Kidney epithelial cell (primary cell): ENCODE results near the gene NT5M. TPM values are rescaled to one million over a fixed set of nuclear protein-coding genes. Genes with fewer than 3 reads are reported as not detected.
"Not testable (repeated sequence)": the region's sequence is repeated elsewhere in the genome, so short reads cannot be mapped to it uniquely, and the experiment has no call there.

ENCODE experiments used
- DNase-seq: peaks from one replicate; pipeline ENCODE4 v3.0.0-alpha.2; 2010; ENCODE audit warnings: low read depth
- H3K27me3 ChIP-seq: 2 replicates; pipeline ENCODE4 v1.6.0; 2011; ENCODE audit warnings: low read length; ENCODE audit not compliant: control insufficient read depth, insufficient read depth
- H3K36me3 ChIP-seq: 2 replicates; pipeline ENCODE4 v1.5.1; 2011; ENCODE audit warnings: low read length; ENCODE audit not compliant: control insufficient read depth, insufficient read depth
- H3K4me3 ChIP-seq: 2 replicates; pipeline ENCODE4 v1.5.1; 2011; ENCODE audit warnings: low read depth, mild to moderate bottlenecking, control low read depth, low read length
- CTCF ChIP-seq: IDR thresholded peaks from 2 replicates; pipeline ENCODE4 v1.5.1; 2011; ENCODE audit warnings: mild to moderate bottlenecking, moderate library complexity, low read length, control low read depth, inconsistent platforms; ENCODE audit not compliant: insufficient read depth, poor library complexity, severe bottlenecking
- total RNA-seq: library from RNA; depleted of rRNA; stranded (reverse); fragments of >200 nt; gene quantifications from 2 replicates; pipeline ENCODE4 v1.2.3, GENCODE V29; 2015

The NT5M gene
- total RNA-seq, 1 donor from 2014 or later: 4.9 TPM

- Histone ChIP-seq H3K36me3 (no peaks in the 10 kb centered on the region), H3K4me3 (no peak overlapping the region), H3K27me3 (peaks cover 29% of the 10 kb centered on the region)
- TF ChIP-seq CTCF: no peak
- no peak for DNase-seq
Observed at GRCh38 chr17:17382971-17383370, 79.8 kb downstream of the NT5M start.

GRCh38 chr17:17383431-17384290, 80.5 kb downstream of the NT5M start:
- not testable (repeated sequence) for H3K4me3 ChIP-seq, DNase-seq, H3K36me3 ChIP-seq
- peaks cover 27% of the 10 kb centered on the region for H3K27me3 ChIP-seq

GRCh38 chr17:17384291-17384615, 81.1 kb downstream of the NT5M start:
- Histone ChIP-seq H3K27me3 (peaks cover 26% of the 10 kb centered on the region), H3K36me3 (no peaks in the 10 kb centered on the region), H3K4me3 (no peak overlapping the region)
- TF ChIP-seq CTCF: no peak
- no peak for DNase-seq

GRCh38 chr17:17384961-17385360, 81.8 kb downstream of the NT5M start:
- no peak for TF ChIP-seq CTCF
- Histone ChIP-seq H3K27me3 (peaks cover 22% of the 10 kb centered on the region), H3K36me3 (no peaks in the 10 kb centered on the region), H3K4me3 (no peak overlapping the region)
- no peak for DNase-seq

- H3K27me3 ChIP-seq: peaks cover 17% of the 10 kb centered on the region
- TF ChIP-seq CTCF: no peak
Observed at GRCh38 chr17:17385491-17385890, 82.3 kb downstream of the NT5M start.

GRCh38 chr17:17386094-17386800, 83.1 kb downstream of the NT5M start:
- no peaks in the 10 kb centered on the region for H3K36me3 ChIP-seq
- peaks cover 9% of the 10 kb centered on the region for H3K27me3 ChIP-seq

More at GRCh38 chr17:17385491-17385890, 82.3 kb downstream of the NT5M start:
- no peak for DNase-seq
- Histone ChIP-seq H3K36me3 (no peaks in the 10 kb centered on the region), H3K4me3 (no peak overlapping the region)

More at GRCh38 chr17:17386094-17386800, 83.1 kb downstream of the NT5M start:
- no peak overlapping the region for H3K4me3 ChIP-seq
- DNase-seq: no peak
- TF ChIP-seq CTCF: no peak
